Stimulated activated CD8-positive, alpha-beta memory T cell treated with anti-CD3 and anti-CD28 coated beads, Interleukin-15, amount 100 ng/mL, for 4 hours (primary cell): Measurements from ENCODE around the gene CCDC117.
"Not testable (repeated sequence)": the region's sequence is repeated elsewhere in the genome, so short reads cannot be mapped to it uniquely, and the experiment has no call there.

Experiments
- DNase-seq, 2 donors: peaks; one replicate each; pipeline ENCODE4 v3.0.0-alpha.2; 2020; ENCODE audit warnings: low read depth in 2 of 2

Gene CCDC117, protein sequence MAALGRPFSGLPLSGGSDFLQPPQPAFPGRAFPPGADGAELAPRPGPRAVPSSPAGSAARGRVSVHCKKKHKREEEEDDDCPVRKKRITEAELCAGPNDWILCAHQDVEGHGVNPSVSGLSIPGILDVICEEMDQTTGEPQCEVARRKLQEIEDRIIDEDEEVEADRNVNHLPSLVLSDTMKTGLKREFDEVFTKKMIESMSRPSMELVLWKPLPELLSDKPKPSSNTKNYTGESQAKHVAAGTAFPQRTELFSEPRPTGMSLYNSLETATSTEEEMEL

DNA sequence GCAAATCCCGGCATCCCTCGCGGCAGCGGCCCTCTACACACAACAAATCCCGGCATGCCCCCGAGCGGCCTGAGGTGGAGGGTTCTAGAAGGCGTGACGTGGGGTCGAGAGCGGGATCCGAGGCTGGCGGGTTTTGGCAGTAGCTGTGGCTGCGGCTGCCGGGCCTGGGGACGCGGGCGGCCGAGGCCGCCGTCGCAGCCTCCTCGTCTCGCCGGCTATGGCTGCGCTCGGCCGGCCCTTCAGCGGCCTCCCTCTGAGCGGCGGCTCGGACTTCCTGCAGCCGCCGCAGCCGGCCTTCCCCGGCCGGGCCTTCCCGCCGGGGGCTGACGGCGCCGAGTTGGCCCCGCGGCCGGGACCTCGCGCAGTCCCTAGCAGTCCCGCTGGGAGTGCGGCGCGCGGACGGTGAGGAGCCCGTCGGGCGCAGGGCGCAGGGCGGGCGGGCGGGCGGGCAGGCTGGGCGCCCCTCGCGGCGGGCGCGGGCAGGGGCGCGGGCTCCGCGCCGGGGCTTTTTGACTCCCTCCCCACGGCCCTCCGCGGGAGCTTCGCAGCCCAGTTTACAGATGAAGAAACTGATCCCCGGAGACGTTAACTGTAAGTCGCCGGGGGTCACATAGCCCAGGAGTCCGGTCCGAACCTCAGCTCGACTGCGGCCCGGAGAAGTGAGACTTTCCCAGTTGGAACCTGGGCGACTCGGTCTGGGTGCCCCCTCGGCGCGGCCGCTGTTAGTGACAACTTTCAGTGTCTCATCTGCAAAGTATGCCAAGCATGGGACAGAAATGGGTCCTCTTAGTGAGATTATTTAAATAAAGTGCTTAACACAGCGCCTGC lies at the start of gene CCDC117:
TSS of gene CCDC117 (plus strand) at position 63 of the 828 bp plus-strand sequence. CDS start at position 218, 155 bp downstream.
- DNase-seq, result peak; percentile 85 to 89

DNA sequence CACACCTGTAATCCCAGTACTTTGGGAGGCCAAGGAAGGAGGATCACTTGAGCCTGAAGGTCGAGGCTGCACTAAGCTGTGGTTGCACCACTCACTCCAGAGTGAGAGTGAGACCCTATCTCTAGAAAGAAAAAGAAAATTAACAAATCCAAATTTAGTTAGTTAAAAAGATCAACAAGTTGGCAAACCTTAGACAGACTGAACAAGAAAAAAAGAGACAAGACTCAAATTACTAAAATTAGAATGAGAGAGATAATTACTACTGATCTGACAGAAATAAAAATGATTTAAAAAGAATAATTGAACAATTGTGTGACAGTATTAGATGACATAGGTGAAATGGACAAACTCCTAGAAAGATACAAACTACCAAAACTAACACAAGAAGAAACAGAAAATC lies 44.5 kb upstream of the CCDC117 start:
- no peak for DNase-seq

DNA sequence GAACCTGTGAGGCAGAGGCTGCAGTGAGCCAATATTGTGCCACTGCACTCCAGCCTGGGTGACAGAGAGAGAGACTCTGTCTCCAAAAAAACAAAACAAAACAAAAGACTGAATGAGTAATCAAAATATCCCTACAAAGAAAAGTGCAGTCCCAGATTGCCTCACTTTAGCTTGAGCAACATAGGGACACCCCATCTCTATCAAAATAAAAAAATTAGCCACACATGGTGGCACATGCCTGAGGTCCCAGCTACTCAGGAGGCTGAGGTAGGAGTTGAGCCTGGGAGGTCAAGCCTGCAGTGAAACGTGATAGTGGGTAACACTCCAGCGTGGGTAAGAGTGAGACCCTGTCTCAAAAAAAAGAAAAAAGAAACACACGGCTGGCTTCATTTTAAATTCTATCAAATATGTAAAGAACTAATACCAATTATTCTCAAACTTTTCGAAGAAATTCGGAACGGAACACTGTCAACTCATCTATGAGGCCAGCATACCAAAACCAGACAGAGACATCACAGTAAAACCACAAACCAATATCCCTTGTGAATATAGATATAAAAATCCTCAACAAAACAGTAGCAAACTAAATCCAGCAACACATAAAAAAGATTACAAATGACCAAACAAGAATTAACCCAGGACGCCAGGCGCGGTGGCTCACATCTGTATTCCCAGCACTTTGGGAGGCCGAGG lies 43.7 kb upstream of the CCDC117 start:
- DNase-seq, result no peak

DNA sequence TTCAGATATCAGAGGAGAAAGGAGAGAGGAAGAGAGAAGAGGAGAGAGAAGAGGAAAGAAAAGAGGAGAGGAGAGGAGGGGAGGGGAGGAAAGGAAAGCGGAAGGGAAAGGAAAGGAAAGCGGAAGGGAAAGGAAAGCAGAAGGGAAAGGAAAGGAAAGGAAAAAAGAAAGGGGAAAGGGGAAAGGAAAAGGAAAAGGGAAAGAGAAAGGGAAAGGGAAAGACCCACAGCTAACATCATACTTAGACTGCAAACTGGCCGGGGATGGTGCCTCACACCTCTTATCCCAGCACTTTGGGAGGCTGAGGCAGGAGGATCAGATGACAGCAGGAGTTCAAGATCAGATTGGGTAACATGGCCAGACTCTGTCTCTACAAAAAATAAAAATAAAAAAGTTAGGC lies 42.3 kb upstream of the CCDC117 start:
- DNase-seq, result no peak

DNA sequence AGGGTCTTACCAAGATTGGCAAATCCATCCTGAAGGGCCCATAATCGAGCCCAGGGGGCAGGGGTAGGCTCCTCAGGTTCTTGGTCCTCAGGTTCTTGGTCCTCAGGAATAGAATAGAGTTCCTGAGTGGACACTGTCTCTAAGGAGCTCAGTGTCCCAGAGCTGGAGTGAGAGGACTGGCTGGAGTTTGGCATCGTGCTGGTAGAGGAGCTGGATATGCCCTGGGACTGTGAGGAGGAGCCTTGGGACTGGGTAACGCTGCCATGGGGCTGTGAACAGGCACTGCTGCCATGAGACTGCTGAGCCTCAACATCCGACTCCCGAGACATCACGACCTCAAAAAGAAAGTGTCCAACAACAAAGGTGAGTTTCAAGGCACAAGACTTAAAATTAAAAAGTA lies 38.1 kb upstream of the CCDC117 start:
- DNase-seq, result no peak

DNA sequence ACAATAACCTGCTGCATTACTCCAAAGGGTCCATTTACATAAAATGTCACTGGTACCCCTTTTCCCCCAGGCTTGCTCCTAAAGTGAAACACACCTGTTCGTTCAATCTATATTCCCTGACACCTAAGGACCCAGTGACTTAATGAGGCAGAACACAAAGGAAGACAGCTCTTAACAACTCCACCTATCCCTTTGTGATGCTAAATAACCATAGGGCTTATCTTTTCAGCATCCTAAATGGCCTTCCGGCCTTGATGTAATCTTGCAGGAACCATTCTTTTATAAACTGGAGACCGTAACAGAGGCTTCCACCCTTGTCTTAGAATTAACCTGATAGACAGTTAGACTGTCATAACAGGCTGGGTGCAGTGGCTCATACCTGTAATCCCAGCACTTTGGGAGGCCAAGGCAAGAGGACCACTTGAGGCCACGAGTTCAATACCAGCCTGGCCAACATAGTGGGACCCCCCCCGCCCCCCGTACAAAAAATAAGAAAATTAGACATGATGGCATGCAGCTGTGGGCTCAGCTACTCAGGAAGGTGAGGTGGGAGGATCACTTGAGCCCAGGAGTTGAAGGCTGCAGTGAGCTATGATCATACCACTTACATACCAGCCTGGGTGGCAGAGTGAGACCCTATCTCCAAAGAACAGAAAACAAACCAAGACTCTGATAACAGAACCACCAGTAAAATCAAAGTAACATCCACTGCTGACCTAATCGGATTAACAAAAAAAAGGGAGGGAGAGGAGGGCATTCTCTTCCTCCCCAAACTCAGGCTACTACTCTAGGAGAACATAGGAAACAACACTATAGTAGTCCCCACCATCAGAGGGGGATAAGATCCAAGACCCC lies 36.0 kb upstream of the CCDC117 start:
- DNase-seq, result no peak

DNA sequence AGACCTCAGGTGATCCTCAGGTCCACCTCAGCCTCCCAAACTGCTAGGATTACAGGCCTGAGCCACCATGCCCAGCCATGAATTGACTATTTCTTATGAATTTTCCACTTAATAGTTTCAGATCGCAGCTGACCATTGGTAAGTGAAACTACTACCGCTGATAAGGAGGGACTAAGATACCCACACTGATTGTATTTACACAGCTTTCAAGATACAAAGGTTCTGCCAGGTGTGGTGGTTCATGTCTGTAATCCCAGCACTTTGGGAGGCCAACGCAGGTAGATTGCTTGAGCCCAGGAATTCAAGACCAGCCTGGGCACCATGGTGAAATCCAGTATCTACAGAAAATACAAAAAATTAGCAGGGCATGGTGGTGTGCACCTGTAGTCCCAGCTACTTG lies 34.8 kb upstream of the CCDC117 start:
- no peak for DNase-seq

DNA sequence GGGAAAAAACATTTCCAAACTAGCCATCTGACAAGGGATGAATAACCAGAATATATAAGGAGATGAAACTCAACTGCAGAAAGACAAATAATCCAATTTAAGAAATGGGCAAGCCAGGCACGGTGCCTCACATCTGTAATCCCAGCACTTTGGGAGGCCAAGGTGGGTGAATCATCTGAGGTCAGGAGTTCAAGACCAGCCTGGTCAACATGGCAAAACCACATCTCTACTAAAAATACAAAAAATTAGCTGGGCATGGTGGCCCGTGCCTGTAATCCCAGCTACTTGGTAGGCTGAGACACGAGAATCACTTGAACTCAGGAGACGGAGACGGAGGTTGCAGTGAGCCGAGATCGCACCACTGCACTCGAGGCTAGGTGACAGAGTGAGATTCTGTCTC lies 33.6 kb upstream of the CCDC117 start:
- DNase-seq, result not testable (repeated sequence)

DNA sequence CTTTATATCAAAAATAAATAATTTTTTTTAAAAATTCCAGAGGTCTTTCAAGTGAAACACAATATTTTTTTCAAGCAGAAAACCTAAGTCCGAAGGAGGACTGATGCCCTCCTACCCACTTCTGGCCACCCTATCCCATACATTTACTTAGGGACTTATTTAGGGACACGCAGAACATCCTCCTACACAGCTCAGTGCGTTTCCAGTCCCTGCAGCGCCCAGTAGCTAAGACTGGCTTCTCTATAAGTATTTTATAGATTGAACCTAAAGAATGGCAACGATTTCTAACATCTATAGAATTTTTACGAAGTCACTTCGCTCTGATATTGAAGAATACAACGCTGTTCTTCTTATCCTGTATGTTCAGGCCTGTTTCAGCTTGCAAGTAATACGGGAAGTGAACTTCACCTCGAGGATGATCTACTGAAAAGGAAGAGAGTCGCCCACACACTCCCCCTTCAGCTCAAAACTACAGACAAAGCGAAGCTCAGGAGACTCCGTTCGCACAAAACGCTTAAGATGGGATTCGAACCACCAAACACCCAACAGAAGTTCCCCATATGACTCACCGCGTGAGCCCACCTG lies 31.2 kb upstream of the CCDC117 start:
- DNase-seq, result no peak

DNA sequence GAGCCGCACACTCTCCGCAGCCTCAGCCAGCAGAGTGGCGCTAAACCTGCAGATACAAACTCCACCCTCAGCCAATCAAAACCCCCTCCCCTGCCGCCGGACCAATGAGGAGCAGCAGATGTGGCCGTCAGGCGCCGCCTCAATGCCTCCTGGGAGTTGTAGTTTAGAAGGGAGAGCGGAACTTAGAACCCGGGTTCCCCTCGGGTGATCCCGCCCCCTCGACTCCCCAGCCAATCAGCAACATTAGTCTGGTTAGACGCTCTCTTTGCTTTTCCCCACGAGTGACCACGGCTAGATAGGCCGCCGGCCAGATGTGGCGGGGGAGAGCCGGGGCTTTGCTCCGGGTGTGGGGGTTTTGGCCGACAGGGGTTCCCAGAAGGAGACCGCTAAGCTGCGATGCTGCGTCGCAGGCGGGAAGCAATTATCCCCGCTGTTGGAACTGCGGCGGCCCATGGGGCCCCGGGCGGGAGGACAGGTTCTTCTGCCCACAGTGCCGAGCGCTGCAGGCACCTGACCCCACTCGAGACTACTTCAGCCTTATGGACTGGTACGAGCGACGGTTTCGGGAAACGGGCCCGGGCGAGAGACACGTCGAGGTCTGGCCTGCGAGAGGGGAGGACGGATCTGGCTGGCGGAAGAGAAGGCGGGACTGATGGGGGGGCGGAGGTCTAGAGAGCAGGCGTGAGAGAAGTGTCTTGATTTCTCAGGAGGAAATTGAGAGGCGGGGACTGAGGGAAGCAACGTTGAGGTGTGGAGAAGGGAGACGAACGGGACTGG lies 30.5 kb upstream of the CCDC117 start, which contains the start of the genes CHEK2 and HSCB:
TSS of gene CHEK2 (minus strand) at position 36 of the 777 bp plus-strand sequence. CDS start 7,099 bp downstream, outside the sequence.
TSS of gene HSCB (plus strand) at position 255 of the 777 bp plus-strand sequence. CDS start at position 312, 57 bp downstream.
- DNase-seq, result peak; percentile 93 to 97

DNA sequence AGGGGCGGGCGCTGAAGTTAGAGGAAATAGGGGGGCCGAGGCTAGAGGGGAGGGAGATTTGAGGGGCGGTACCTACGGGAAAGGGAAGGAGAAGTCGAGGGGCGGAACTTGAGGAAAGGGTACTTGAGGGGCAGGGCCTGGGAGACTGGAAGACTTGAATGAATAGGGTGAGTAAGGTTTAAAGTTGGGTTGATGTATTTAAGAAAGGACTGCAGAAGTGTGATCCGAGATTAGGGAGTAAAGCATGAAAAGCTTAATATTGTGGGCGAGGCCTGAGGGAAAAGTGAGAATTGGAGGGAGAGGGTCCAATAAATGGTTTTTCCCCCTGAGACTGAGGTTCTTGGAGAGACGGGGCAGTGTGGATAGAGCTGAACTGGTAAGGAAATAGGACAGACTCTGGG lies 29.9 kb upstream of the CCDC117 start:
- DNase-seq, result no peak

DNA sequence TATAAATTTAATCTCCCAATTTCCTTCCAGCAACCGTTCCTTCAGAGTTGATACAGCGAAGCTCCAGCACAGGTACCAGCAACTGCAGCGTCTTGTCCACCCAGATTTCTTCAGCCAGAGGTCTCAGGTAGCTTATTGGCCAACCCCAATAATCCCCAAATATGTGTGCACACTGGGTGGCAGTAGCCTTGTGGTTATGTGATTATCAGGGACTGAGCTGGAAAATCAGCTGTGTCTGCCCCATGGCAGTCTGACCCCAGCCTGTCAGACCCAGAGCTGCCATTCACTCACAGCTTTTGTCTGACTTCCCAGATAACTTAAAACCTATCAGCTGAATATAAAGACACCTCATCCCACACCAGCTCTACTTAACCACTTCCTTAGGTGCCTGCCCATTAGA lies 28.6 kb upstream of the CCDC117 start:
- no peak for DNase-seq

DNA sequence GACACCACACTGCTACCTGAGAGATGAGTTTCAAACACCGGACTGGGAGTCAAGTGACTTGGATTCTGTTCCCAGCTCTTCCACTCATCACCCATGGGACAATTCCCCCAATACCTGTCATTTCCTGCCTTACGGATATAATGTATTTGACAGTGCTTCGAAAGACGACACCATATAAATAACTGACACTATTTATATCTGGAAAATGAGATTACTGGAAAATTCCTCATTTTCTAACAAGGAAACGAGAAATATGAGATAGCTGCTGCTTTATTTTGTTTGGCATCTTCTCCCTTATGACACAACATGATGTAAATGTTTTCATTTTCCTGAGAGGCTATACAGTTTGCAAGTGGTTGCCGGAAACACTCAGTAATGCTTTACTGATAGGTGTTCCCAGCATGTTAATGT lies 22.0 kb upstream of the CCDC117 start:
- no peak for DNase-seq

DNA sequence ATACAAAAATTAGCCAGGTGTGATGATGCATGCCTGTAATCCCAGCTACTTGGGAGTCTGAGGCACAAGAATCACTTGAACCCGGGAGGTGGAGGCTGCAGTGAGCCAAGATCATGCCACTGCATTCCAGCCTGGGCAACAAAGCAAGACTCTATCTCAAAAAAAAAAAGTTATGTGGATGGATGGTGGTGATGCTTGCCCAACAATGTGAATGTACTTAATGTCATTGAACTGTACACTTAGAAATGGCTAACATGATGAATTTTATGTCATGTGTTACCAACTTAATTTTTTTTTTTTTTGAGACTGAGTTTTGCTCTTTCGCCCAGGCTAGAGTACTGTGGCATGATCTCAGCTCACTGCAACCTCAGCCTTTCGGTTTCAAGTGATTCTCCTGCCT lies 18.0 kb upstream of the CCDC117 start:
- not testable (repeated sequence) for DNase-seq

DNA sequence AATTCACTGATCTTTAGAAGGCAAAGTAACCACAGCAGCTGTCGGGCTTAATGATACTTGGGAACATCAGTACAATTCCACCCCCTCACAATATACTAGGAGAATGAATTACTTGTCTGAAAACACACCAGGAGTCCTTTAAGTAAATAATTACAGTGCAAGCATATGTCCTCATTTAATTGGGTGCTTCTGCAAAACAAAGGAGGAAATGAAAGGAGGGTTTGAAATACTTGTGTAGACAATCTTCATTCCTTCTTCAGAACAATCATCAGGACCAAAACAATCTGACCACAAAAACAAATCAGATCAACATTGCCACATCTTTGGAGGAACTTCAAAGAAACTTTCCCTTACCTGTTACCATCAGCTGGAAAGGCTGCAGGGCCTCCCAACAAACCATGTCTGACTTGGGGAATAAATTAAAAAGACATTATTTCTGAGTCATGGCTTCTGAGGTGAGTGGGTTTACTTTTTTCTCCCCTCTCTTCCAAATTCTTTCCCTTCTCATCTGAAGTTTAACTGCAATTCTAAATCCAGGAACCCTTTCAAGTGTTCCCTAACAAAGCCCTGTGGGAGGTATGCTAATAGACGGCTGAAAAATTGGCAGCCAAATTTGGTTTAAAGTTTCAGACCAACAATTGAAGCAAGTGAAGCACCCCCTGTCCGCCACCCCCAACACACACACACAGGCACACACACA lies 12.5 kb upstream of the CCDC117 start:
- DNase-seq, result no peak

DNA sequence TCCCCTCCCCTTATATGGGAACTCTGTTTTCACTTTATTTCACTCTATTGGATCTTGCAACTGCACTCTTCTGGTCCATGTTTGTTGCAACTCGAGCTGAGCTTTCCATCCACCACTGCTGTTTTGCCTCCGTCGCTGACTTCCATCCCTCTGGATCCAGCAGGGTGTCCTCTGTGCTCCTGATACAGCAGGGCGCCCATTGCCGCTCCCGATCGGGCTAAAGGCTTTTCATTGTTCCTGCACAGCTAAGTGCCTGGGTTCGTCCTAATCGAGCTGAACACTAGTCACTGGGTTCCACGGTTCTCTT lies 11.1 kb upstream of the CCDC117 start:
- no peak for DNase-seq

DNA sequence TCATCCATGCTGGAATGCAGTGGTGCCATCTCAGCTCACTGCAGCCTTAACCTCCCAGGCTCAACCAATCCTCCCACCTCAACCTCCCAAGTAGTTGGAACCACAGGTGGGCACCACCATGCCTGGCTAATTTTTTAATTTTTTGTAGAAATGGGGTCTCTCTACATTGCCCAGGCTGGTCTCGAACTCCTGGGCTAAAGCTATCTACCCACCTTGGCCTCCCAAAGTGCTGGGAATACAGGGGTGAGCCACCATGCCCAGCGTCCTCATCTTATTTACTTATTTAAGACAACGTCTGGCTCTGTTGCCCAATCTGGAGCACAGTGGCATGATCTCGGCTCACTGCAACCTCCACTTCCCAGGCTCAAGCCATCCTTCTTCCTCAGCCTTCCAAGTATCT lies 10.5 kb upstream of the CCDC117 start:
- not testable (repeated sequence) for DNase-seq

DNA sequence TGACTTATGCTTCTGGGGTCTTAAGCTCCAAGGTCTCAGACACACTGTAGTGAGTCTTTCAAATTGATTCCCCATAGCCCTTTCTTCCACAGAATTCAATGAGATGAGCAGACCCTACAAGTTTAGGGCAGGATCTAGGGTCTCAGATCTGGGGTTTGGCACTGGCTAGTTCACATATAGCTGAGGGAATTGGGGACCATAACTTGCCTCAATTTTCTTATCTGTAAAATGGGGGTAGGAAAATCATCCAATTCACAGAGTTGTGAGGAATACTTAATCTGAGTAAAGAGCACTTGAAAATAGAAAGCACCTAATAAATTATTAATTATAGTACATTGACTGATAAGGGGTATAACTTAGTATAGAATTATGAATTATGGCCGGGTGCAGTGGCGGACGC lies 5.9 kb upstream of the CCDC117 start:
- no peak for DNase-seq

DNA sequence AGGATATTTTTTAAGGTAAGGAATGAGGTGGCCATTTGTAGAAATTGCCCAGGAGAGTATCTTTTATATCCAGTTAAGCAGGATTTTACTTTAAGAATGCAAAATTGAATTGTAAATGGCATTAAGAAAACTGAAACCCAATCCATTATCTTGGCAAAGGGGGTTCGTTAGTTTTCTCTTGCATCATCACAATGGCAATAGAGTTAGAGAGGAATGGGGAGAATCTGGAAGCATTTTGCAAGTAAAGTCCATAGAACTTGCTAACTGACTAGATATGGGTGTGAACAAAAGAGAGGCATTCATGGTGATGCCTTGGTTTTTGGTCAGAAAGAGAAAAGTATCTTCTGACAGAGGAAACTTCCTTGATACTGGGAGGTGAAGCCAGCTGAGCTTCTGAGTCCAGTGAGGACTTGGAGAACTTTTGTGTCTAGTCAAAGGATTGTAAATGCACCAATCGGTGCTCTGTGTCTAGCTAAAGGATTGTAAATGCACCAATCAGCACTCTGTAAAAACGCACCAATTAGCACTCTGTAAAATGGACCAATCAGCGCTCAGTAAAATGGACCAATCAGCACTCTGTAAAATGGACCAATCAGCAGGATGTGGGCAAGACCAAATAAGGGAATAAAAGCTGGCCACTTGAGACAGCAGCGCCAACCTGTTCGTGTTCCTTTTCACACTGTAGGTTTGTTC lies 3.6 kb upstream of the CCDC117 start:
- DNase-seq, result no peak
